Prostate gland (tissue), 1 donor: ENCODE measurements around the gene DDX41.

ENCODE experiments used
- POLR2A ChIP-seq: fragments of 450-650 bp; IDR thresholded peaks from one replicate; pipeline ENCODE4 v1.6.1; 2016; ENCODE audit warnings: antibody characterized with exemption, mild to moderate bottlenecking
- POLR2AphosphoS5 ChIP-seq: sonication (generic); formaldehyde crosslinking; IDR thresholded peaks from one replicate; pipeline ENCODE4 v1.6.1; 2017; ENCODE audit warnings: antibody characterized with exemption

GRCh38 chr5:177530638-177531037 is 13.9 kb upstream of the DDX41 start:
- no peak for TF ChIP-seq POLR2AphosphoS5
- TF ChIP-seq POLR2A = no peak
